ENCODE measurements around the gene KIF21B.

KIF21B gene

DNA sequence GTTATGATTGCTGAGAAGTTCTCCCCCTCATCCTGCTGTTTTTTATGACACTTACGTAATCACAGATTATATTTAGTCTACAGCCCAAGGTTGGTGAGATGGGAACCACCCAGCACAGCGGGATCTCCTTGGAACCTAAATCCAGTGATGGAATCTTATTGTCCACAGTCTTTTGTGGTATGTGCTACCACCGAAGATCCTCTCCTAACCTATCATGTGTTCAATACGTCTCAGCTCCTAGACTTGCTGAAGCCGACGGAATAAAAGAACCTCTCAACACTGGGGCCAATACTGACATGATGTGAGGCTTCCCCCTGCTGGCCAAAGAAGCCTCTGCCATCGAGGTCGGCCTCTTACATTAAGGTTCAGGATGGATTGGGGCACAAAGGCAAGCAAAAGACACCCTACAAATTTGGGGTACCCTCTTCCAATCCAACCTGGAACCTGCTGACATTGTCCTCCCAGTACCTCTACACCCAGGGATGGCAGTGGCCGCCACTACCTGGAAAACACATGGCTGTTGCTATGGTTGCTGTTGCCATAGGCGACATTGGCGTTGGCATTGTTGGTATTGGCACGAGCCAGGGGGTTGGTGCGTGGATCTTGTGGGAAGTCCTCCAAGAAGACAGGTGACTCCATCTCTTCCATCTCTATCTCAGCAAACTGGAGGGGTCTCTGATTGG is 19.4 kb upstream of the KIF21B start:
- H3K27ac ChIP-seq: no peak overlapping the region
- no peaks in the 10 kb centered on the region for H3K36me3 ChIP-seq
- H3K4me1 ChIP-seq (ENCODE audit: control insufficient read depth in 1 of 2, insufficient read depth in 1 of 2, low read depth in 1 of 2, low read length in 1 of 2): peaks cover 5 to 10% of the 10 kb centered on the region in 2 experiments
- H3K27me3 ChIP-seq: peaks cover 17% of the 10 kb centered on the region
- TF ChIP-seq, protein P1, sequence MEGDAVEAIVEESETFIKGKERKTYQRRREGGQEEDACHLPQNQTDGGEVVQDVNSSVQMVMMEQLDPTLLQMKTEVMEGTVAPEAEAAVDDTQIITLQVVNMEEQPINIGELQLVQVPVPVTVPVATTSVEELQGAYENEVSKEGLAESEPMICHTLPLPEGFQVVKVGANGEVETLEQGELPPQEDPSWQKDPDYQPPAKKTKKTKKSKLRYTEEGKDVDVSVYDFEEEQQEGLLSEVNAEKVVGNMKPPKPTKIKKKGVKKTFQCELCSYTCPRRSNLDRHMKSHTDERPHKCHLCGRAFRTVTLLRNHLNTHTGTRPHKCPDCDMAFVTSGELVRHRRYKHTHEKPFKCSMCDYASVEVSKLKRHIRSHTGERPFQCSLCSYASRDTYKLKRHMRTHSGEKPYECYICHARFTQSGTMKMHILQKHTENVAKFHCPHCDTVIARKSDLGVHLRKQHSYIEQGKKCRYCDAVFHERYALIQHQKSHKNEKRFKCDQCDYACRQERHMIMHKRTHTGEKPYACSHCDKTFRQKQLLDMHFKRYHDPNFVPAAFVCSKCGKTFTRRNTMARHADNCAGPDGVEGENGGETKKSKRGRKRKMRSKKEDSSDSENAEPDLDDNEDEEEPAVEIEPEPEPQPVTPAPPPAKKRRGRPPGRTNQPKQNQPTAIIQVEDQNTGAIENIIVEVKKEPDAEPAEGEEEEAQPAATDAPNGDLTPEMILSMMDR (IDR thresholded peaks at IDR 0.05): peak; percentile 89
- H3K9me3 ChIP-seq: no peaks in the 10 kb centered on the region
- H3K4me3 ChIP-seq (ENCODE audit: low read depth in 1 of 2, low read length in 1 of 2): no peak overlapping the region

DNA sequence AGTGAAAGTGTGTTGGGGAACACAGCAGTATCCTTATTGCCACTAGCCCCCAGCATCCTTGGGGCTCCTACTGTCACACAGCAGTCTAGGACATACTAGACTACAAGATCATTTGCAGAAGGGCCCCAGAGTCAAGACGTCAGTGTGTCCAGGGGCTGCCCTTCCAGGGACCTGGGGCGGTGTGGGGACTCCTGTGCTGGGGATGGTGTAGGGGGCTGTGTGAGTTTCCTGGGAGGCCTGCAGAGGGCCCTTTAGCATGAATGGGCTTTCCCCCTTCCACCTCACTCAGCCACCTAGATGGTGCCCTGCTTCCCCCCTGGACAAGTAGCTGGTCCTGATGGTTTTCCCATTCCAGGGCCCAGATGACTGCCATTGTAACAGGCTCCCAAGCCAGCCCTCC is 17.5 kb upstream of the KIF21B start:
- H3K4me1 ChIP-seq (ENCODE audit: control insufficient read depth in 1 of 2, insufficient read depth in 1 of 2, low read depth in 1 of 2, low read length in 1 of 2): peaks cover 5 to 10% of the 10 kb centered on the region in 2 experiments
- no peak overlapping the region for H3K27ac ChIP-seq
- TF ChIP-seq, protein P1 (IDR thresholded peaks at IDR 0.05): no peak
- no peak overlapping the region for H3K4me3 ChIP-seq (ENCODE audit: low read depth in 1 of 2, low read length in 1 of 2)
- H3K36me3 ChIP-seq: no peaks in the 10 kb centered on the region
- H3K27me3 ChIP-seq: peaks cover 8% of the 10 kb centered on the region
- H3K9me3 ChIP-seq: no peaks in the 10 kb centered on the region

DNA sequence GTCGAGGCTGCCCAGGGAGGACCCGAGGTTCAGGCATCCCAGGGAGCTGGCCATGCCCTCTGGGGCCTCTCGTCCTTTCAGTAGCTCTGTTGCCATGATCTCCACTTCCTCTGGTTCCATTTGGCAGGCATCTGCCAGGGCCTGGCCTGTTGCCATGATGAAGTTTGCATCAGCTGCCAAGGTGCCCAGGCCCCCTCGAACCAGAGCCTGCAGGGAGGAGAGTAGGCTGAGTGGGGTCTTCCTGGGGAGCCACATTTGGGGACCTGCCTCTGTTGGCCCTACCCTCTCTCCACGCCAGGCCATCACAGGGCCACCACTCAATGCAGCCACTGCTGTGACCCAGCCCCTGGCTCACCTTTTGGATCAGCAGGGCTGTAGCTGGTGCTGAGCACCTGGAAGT is 16.4 kb upstream of the KIF21B start:
- Histone ChIP-seq H3K4me3 (ENCODE audit: low read depth in 1 of 2, low read length in 1 of 2) (no peak overlapping the region), H3K9me3 (no peaks in the 10 kb centered on the region), H3K27ac (no peak overlapping the region), H3K4me1 (ENCODE audit: control insufficient read depth in 1 of 2, insufficient read depth in 1 of 2, low read depth in 1 of 2, low read length in 1 of 2) (peaks cover 5 to 10% of the 10 kb centered on the region in 2 experiments), H3K27me3 (peaks cover 5% of the 10 kb centered on the region), H3K36me3 (no peaks in the 10 kb centered on the region)
- TF ChIP-seq, protein P1 (IDR thresholded peaks at IDR 0.05): no peak

DNA sequence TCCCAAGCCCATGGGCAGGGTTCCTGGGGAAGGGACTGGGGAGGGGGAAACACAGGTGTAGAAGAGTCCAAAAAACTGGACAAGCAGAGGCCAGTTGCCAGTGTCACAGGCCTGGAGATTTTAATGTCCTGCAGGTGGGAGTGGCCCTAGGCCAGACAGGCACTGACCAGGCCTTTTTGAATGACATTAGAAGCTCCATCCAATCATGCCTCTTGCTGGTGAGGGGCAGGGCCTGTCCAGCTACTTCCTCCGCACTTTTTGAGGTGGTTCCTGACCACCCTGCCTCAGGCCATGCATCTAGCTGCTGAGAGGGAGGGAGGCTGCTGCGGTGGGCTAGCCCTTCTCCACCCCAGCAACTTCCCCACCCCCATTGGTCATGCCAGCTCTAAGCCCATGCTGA is 15.9 kb upstream of the KIF21B start:
- Histone ChIP-seq H3K27me3 (peaks cover under 1% of the 10 kb centered on the region), H3K4me1 (ENCODE audit: control insufficient read depth in 1 of 2, insufficient read depth in 1 of 2, low read depth in 1 of 2, low read length in 1 of 2) (peaks cover 5 to 10% of the 10 kb centered on the region in 2 experiments), H3K36me3 (no peaks in the 10 kb centered on the region), H3K27ac (no peak overlapping the region), H3K4me3 (ENCODE audit: low read depth in 1 of 2, low read length in 1 of 2) (no peak overlapping the region), H3K9me3 (no peaks in the 10 kb centered on the region)
- TF ChIP-seq, protein P1 (IDR thresholded peaks at IDR 0.05): no peak

DNA sequence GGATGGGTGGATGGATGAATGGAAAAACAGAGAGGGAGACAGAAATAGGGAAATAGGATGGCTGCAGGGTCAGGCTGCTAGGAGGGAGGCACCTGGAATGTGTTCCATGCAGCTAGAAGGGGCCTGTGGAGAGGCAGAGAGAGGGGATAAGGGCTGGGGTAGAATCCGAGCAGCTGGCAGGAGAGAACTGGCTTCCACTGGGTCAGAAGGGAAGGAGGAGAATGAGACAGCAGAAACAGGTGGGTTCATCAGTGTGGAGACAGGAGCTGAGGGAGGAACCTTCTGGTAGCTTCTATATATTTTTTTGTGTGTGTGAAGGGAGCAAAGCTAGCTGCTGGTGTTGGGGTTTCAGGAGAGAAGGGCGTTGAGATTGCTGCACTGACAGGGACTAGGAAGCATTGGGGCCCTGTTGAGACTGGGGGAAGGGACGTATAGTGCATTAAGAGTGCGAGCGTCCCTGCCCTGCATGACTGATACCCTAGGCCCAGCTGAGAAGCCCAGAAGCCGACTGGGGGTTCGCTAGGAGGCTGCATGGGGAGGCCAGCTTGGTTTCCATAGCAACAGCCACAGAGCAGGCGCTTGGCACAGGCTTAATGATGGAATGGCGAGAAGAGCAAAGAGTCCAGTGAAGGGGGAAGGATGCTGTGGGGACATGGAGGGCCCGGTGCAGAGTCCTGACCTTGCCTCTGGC is 14.8 kb upstream of the KIF21B start:
- H3K36me3 ChIP-seq: no peaks in the 10 kb centered on the region
- H3K9me3 ChIP-seq: no peaks in the 10 kb centered on the region
- TF ChIP-seq, protein P1 (IDR thresholded peaks at IDR 0.05): no peak
- no peak overlapping the region for H3K4me3 ChIP-seq (ENCODE audit: low read depth in 1 of 2, low read length in 1 of 2)
- no peaks in the 10 kb centered on the region for H3K27me3 ChIP-seq
- peaks cover 5 to 10% of the 10 kb centered on the region in 2 experiments for H3K4me1 ChIP-seq (ENCODE audit: control insufficient read depth in 1 of 2, insufficient read depth in 1 of 2, low read depth in 1 of 2, low read length in 1 of 2)
- H3K27ac ChIP-seq: no peak overlapping the region
